GM23338 (cell line): ENCODE measurements around the gene MYO1E. TPM values are rescaled to one million over a fixed set of nuclear protein-coding genes. Genes with fewer than 3 reads are reported as not detected.

Experiments used
- ATAC-seq: fragments of 200-7000 bp; cut with Tn5 transposase; 3 replicates; pipeline ENCODE4 v1.9.1; 2020
- DNase-seq: peaks from one replicate; pipeline ENCODE4 v3.0.0-alpha.2; 2015; ENCODE audit warnings: low spot score
- H2AFZ ChIP-seq: fragments of 200-600 bp; sonication (generic); 2 replicates; pipeline ENCODE4 v1.8.0; 2016; ENCODE audit warnings: antibody characterized with exemption, mild to moderate bottlenecking, moderate library complexity
- H3F3A ChIP-seq: fragments of 200-600 bp; sonication (generic); replicated peaks from 2 replicates; pipeline ENCODE4 v1.8.0; 2017; ENCODE audit warnings: antibody characterized with exemption, mixed run types, low read depth
- H3K27ac ChIP-seq: fragments of 200-600 bp; sonication (generic); 2 replicates; pipeline ENCODE4 v1.6.1; 2016; ENCODE audit warnings: low read depth
- H3K27me3 ChIP-seq: fragments of 200-600 bp; sonication (generic); 2 replicates; pipeline ENCODE4 v1.8.0; 2016; ENCODE audit warnings: mild to moderate bottlenecking, mixed run types, moderate library complexity; ENCODE audit not compliant: insufficient read depth
- H3K36me3 ChIP-seq: fragments of 200-600 bp; sonication (generic); 2 replicates; pipeline ENCODE4 v1.8.0; 2016; ENCODE audit warnings: mild to moderate bottlenecking; ENCODE audit not compliant: insufficient read depth
- H3K4me1 ChIP-seq: fragments of 200-600 bp; sonication (generic); 2 replicates; pipeline ENCODE4 v1.8.0; 2016; ENCODE audit warnings: mild to moderate bottlenecking, moderate library complexity; ENCODE audit not compliant: insufficient read depth
- H3K4me2 ChIP-seq: fragments of 200-600 bp; sonication (generic); 2 replicates; pipeline ENCODE4 v1.7.1; 2017; ENCODE audit warnings: mixed run types
- H3K4me3 ChIP-seq: fragments of 200-600 bp; sonication (generic); 2 replicates; pipeline ENCODE4 v1.6.1; 2016; ENCODE audit warnings: mixed run types
- H3K79me2 ChIP-seq: fragments of 200-600 bp; sonication (generic); replicated peaks from 2 replicates; pipeline ENCODE4 v1.8.0; 2017; ENCODE audit warnings: mild to moderate bottlenecking; ENCODE audit not compliant: insufficient read depth
- H3K9me2 ChIP-seq: fragments of 200-600 bp; sonication (generic); 2 replicates; pipeline ENCODE4 v1.8.0; 2017; ENCODE audit not compliant: insufficient read depth
- H4K20me1 ChIP-seq: fragments of 200-600 bp; sonication (generic); replicated peaks from 2 replicates; pipeline ENCODE4 v1.8.0; 2017; ENCODE audit warnings: mild to moderate bottlenecking; ENCODE audit not compliant: insufficient read depth
- H3K27ac Mint-ChIP-seq: 2 replicates; pipeline ENCODE4 v1.8.0; 2020; ENCODE audit warnings: inconsistent platforms, mild to moderate bottlenecking, moderate library complexity, mixed read lengths
- H3K27me3 Mint-ChIP-seq: 3 replicates; pipeline ENCODE4 v1.8.0; 2022; ENCODE audit warnings: low read depth, mild to moderate bottlenecking, moderate library complexity, mixed read lengths, inconsistent platforms; ENCODE audit not compliant: insufficient read depth, poor library complexity
- H3K36me3 Mint-ChIP-seq: 3 replicates; pipeline ENCODE4 v1.8.0; 2021; ENCODE audit warnings: low read depth, mild to moderate bottlenecking, inconsistent platforms, moderate library complexity, mixed read lengths
- H3K4me1 Mint-ChIP-seq: 3 replicates; pipeline ENCODE4 v1.8.0; 2020; ENCODE audit warnings: mild to moderate bottlenecking, inconsistent platforms, mixed read lengths
- H3K4me3 Mint-ChIP-seq: 3 replicates; pipeline ENCODE4 v1.8.0; 2021; ENCODE audit warnings: moderate library complexity, mild to moderate bottlenecking, inconsistent platforms, mixed read lengths
- H3K9me3 Mint-ChIP-seq: 3 replicates; pipeline ENCODE4 v1.8.0; 2020; ENCODE audit warnings: moderate library complexity, mild to moderate bottlenecking, inconsistent platforms, mixed read lengths
- CREB1 ChIP-seq: fragments of 250-450 bp; sonication (Bioruptor Pico); IDR thresholded peaks from 2 replicates; pipeline ENCODE4 v1.5.0; 2020; ENCODE audit warnings: low read depth, mild to moderate bottlenecking, moderate library complexity
- CTCF ChIP-seq, 2 experiments: fragments of 200-600 bp in 1 of 2; sonication (generic) in 1 of 2; conservative IDR thresholded peaks; 2 replicates each; pipeline versions ENCODE4 v1.5.1 to v1.6.1; 2016 to 2017; ENCODE audit warnings: antibody characterized with exemption in 2 of 2, low read depth in 2 of 2, mild to moderate bottlenecking in 2 of 2, moderate library complexity in 1 of 2
- REST ChIP-seq: IDR thresholded peaks from one replicate; pipeline ENCODE4 v1.6.1; 2018; ENCODE audit warnings: antibody characterized with exemption; ENCODE audit not compliant: unreplicated experiment
- STAT1 ChIP-seq: IDR thresholded peaks from one replicate; pipeline ENCODE4 v1.6.1; 2016; ENCODE audit warnings: antibody characterized with exemption; ENCODE audit not compliant: unreplicated experiment
- ZNF462 ChIP-seq: fragments of 250-450 bp; sonication (Bioruptor Pico); IDR thresholded peaks from 2 replicates; pipeline ENCODE4 v1.5.0; 2020; ENCODE audit warnings: mild to moderate bottlenecking, moderate library complexity
- polyA plus RNA-seq: library from polyadenylated mRNA; unstranded; fragments of >200 nt; fragmentation: Nextera tagmentation; extraction: Ambion mirVana; gene quantifications from 2 replicates; pipeline ENCODE4 v1.2.1, GENCODE V29; 2016
- total RNA-seq: library from RNA; depleted of rRNA; stranded (reverse); fragments of >200 nt; shearing (Covaris generic); gene quantifications from 2 replicates; pipeline ENCODE4 v1.2.3, GENCODE V29; 2014

MYO1E gene
- total and polyA plus RNA-seq, 2 experiments from 2014 or later = 68.3 to 131 TPM

- Histone ChIP-seq H3K9me2 (no peaks in the 10 kb centered on the region), H3K27ac (no peak overlapping the region), H3K79me2 (no peaks in the 10 kb centered on the region), H3F3A (no peaks in the 10 kb centered on the region), H3K27me3 (no peaks in the 10 kb centered on the region), H4K20me1 (no peaks in the 10 kb centered on the region), H3K4me1 (peaks cover 4% of the 10 kb centered on the region; the same call in 1 of the 2 replicates), H3K4me2 (no peak overlapping the region), H2AFZ (no peak overlapping the region), H3K36me3 (no peaks in the 10 kb centered on the region), H3K4me3 (no peak overlapping the region)
- Mint-ChIP-seq H3K4me3 (no peak overlapping the region; the same call in 2 of the 3 replicates), H3K4me1 (peaks cover 17% of the 10 kb centered on the region), H3K27me3 (no peaks in the 10 kb centered on the region), H3K9me3 (no peaks in the 10 kb centered on the region), H3K27ac (no peak overlapping the region), H3K36me3 (no peaks in the 10 kb centered on the region)
- ATAC-seq (peak; percentile 98), DNase-seq (peak; percentile 93)
- TF ChIP-seq REST = peak; percentile 74
- TF ChIP-seq CTCF (conservative IDR thresholded peaks at IDR 0.05; ENCODE audit: low read depth in 2 of 2) = peak; percentile 68 to 71
- TF ChIP-seq ZNF462 = peak; percentile 36; the same call in 1 of the 2 replicates
- no peak for TF ChIP-seq STAT1
- 0 out of 2 replicates have a peak, but pooled peaks have one; percentile 32 for TF ChIP-seq CREB1 (CRISPR knock-in tag)
Observed at GRCh38 chr15:59420986-59421618, 48.4 kb upstream of the MYO1E start.
